AG09319 (cell line): ENCODE results near the gene NLRC3.

Experiments used
- DNase-seq: peaks from one replicate; pipeline ENCODE4 v3.0.0-alpha.2; 2010; ENCODE audit warnings: low read depth; ENCODE audit errors: extremely low read depth
- TF ChIP-seq, protein P1 (sequence below): IDR thresholded peaks from 2 replicates; pipeline ENCODE4 v1.5.1; 2011; ENCODE audit warnings: low read depth, mild to moderate bottlenecking, inconsistent platforms, low read length, moderate library complexity

NLRC3 gene

GRCh38 chr16:3534126-3534525 is 43.1 kb downstream of the NLRC3 start:
- TF ChIP-seq, protein P1, sequence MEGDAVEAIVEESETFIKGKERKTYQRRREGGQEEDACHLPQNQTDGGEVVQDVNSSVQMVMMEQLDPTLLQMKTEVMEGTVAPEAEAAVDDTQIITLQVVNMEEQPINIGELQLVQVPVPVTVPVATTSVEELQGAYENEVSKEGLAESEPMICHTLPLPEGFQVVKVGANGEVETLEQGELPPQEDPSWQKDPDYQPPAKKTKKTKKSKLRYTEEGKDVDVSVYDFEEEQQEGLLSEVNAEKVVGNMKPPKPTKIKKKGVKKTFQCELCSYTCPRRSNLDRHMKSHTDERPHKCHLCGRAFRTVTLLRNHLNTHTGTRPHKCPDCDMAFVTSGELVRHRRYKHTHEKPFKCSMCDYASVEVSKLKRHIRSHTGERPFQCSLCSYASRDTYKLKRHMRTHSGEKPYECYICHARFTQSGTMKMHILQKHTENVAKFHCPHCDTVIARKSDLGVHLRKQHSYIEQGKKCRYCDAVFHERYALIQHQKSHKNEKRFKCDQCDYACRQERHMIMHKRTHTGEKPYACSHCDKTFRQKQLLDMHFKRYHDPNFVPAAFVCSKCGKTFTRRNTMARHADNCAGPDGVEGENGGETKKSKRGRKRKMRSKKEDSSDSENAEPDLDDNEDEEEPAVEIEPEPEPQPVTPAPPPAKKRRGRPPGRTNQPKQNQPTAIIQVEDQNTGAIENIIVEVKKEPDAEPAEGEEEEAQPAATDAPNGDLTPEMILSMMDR: no peak

DNA sequence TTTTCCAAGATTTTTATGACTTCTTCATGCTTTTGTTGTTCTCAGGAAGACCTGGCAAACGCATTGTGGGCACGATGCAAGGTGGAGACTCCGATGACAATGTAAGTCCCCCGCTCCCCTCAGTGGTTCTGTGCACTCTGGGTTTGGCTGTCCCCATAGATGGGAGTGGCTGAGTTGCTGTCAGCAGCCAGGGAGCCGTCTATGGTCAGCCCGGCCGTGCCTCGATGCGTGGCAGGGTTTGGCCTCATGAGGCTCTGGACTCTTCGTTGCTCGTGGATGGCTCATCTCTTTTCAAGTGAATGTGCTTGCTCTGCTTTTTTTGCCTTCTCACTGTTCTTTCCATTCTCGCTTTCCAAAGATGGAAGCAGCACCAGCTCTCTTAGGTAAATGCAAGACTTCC is 44.5 kb downstream of the NLRC3 start:
- TF ChIP-seq, protein P1: no peak

More at GRCh38 chr16:3534126-3534525, 43.1 kb downstream of the NLRC3 start:
- no peak for DNase-seq

DNA sequence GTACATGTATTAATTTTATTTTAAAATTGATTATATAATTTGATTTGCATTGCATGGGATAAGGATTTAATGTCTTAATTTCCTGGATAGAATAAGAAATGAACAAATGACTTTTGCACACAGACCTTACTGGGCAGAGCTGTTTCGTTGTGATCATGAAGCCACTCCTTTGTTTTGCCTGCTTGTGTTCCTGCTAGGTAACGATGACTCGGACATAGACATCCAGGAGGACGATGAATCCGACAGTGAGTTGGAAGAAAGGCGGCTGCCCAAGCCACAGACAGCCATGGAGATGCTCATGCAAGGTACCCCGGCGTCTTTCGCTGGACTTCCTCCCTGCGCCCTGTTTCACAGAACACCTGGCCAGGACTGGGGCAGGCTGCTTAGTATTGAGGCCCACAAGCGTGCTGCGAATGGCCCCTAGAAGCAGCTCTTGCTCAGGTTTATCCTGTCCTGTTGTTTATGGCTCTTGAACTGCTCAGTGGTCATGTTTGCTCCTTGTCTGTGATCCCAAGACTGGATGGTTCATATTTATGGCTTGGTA is 46.8 kb downstream of the NLRC3 start:
- no peak for DNase-seq
- TF ChIP-seq, protein P1: no peak

More for the DNA sequence above, 44.5 kb downstream of the NLRC3 start:
- DNase-seq: no peak

- TF ChIP-seq, protein P1: no peak
- no peak for DNase-seq
These were observed 48.0 kb downstream of the NLRC3 start for GRCh38 chr16:3529175-3529574.

DNA sequence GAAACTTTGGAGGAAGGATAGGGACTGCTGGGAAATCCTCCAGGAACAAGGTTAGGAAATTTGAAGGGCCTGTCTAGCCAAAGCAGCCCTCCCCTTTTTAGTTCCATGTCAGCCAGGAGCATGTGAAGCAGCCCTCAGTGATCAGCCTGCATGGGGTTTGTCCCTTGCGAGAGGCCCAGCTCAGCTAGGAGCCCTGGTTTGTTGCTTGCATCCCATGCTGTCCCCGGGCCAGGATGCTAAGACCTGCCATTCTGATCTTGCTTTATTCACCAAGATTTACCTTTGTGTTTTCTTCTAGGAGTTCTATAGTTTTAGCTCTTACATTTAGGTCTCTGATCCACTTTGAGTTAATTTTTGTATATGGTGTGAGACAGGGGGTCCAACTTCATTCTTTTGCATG is 48.8 kb downstream of the NLRC3 start:
- TF ChIP-seq, protein P1: no peak
- no peak for DNase-seq

GRCh38 chr16:3527216-3527829 is 49.9 kb downstream of the NLRC3 start:
- TF ChIP-seq, protein P1: peak; percentile 60
- DNase-seq: peak; percentile 31

DNA sequence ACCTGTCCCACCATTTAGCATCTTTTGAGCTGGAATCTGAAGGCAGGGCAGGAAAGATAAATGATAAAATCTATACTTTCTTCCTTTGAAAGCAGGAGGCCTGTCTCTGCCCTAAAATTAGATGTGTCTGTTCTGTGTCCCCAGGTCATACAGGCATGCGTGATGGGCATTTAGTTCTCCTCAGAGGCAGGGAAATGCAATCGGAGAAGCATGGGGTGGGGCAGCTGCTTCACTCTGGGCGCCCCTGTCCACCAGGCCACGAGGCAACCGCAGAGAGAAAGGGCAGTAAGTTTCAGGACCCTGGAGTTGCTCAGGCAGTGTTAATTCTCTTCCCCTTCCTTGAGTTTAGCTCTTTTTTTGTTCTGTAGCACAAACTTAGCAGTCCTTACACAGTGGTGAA is 51.3 kb downstream of the NLRC3 start:
- DNase-seq: no peak
- TF ChIP-seq, protein P1: no peak
